K562 (cell line): ENCODE results near the gene TRIM4. TPM values are rescaled to one million over a fixed set of nuclear protein-coding genes. Genes with fewer than 3 reads are reported as not detected.

Experiments used
- CHAMP1 ChIP-seq: fragments of 450-650 bp; IDR thresholded peaks from 2 replicates; pipeline ENCODE4 v1.6.1; 2016; ENCODE audit warnings: mild to moderate bottlenecking
- FOS ChIP-seq: IDR thresholded peaks from 3 replicates; pipeline ENCODE4 v1.6.1; 2011; ENCODE audit not compliant: insufficient read length; ENCODE audit errors: extremely low read depth
- HDAC3 ChIP-seq: fragments of 450-650 bp; IDR thresholded peaks from 2 replicates; pipeline ENCODE4 v1.6.1; 2018; ENCODE audit warnings: borderline replicate concordance, mild to moderate bottlenecking, moderate library complexity; ENCODE audit not compliant: partially characterized antibody
- IRF1 ChIP-seq: sonication (generic); formaldehyde crosslinking; IDR thresholded peaks from 2 replicates; pipeline ENCODE4 v1.8.0; 2022; ENCODE audit warnings: missing genetic modification reagents, mild to moderate bottlenecking, borderline replicate concordance
- MXI1 ChIP-seq: IDR thresholded peaks from 2 replicates; pipeline ENCODE4 v1.6.1; 2011; ENCODE audit warnings: low read depth, mild to moderate bottlenecking, improper control_type of control experiment, low read length
- NFXL1 ChIP-seq: fragments of 450-650 bp; formaldehyde crosslinking; IDR thresholded peaks from 2 replicates; pipeline ENCODE4 v1.4.0; 2021; ENCODE audit warnings: mild to moderate bottlenecking
- OTX1 ChIP-seq: fragments of 450-650 bp; formaldehyde crosslinking; IDR thresholded peaks from 2 replicates; pipeline ENCODE4 v1.4.0; 2022; ENCODE audit warnings: mild to moderate bottlenecking
- PHF8 ChIP-seq: fragments of 200-600 bp; sonication (generic); IDR thresholded peaks from 2 replicates; pipeline ENCODE4 v1.6.1; 2012; ENCODE audit warnings: mixed run types, mild to moderate bottlenecking, inconsistent platforms, low read length, moderate library complexity, borderline replicate concordance
- REST ChIP-seq, 2 experiments: fragments of 450-650 bp; formaldehyde crosslinking in 1 of 2; IDR thresholded peaks; 2 replicates each; pipeline versions ENCODE4 v1.4.0 to v1.6.1; 2014 to 2020; ENCODE audit warnings: mild to moderate bottlenecking in 2 of 2, borderline replicate concordance in 1 of 2, low read depth in 1 of 2
- TAF7 ChIP-seq: fragments of 450-650 bp; IDR thresholded peaks from 2 replicates; pipeline ENCODE4 v1.6.1; 2016; ENCODE audit warnings: missing genetic modification characterization, missing compliant biosample characterization
- U2AF2 ChIP-seq: fragments of 200-400 bp; formaldehyde crosslinking; optimal IDR thresholded peaks from 2 replicates; pipeline ENCODE3; 2017; ENCODE audit warnings: low read depth, mild to moderate bottlenecking, low read length
- polyA plus RNA-seq, 8 experiments: library from polyadenylated mRNA; depleted of rRNA in 4 of 8; stranded (reverse) in 5 of 8; unstranded in 3 of 8; fragments of >200 nt; fragmentation: Nextera tagmentation in 2 of 8; fragmentation: Illumina TruSeq in 1 of 8; extraction: Ambion mirVana in 2 of 8; extraction: Trizol in 1 of 8; gene quantifications; 2 replicates each; pipeline versions ENCODE4 v1.2.1 to v1.2.3, GENCODE V29; 2011 to 2014; ENCODE audit warnings: inconsistent platforms in 1 of 8, missing spikeins in 1 of 8
- total RNA-seq, 7 experiments: library from RNA; depleted of rRNA in 6 of 7; stranded (reverse); fragments of >200 nt in 6 of 7; fragmentation: Illumina TruSeq in 2 of 7; extraction: Trizol in 2 of 7; gene quantifications; 2 replicates each; pipeline versions ENCODE4 v1.2.1 to v1.2.3, GENCODE V29; 2011 to 2021; ENCODE audit warnings: low replicate concordance in 1 of 7

The TRIM4 gene
- total and polyA plus RNA-seq, 9 of the 15 experiments (the other 6 are each of a cell fraction or from before 2014, with no cell fraction given) = 6.2 to 28.3 (median 22.4) TPM

- TF ChIP-seq REST (IDR thresholded peaks at IDR 0.05; ENCODE audit: borderline replicate concordance) (peak; percentile 74), REST (CRISPR knock-in tag; IDR thresholded peaks at IDR 0.05; ENCODE audit: low read depth) (no peak), U2AF2 (no peak), TAF7 (no peak), NFXL1 (no peak), MXI1 (no peak), HDAC3 (no peak), OTX1 (CRISPR knock-in tag) (0 out of 2 replicates have a peak, but pooled peaks have one; percentile 12), IRF1 (CRISPR knock-in tag) (no peak), FOS (no peak), CHAMP1 (no peak), PHF8 (no peak)
Observed at GRCh38 chr7:99876491-99876890, 42.8 kb downstream of the TRIM4 start (continued).
